Pancreas (tissue), 10 donors: Measurements from ENCODE around the gene OGFOD2. TPM values are rescaled to one million over a fixed set of nuclear protein-coding genes. Genes with fewer than 3 reads are reported as not detected.
A peak's percentile ranks its signal among the peaks of the same experiment; 100 is the strongest.

Experiments used
- ATAC-seq, 4 donors: fragments of 200-7000 bp; cut with Tn5 transposase; one replicate each; pipeline versions ENCODE4 v1.8.0 to v1.9.1; 2020; ENCODE audit warnings: mild to moderate bottlenecking in 4 of 4, moderate library complexity in 4 of 4
- DNase-seq, 6 donors: peaks; one replicate each; pipeline ENCODE4 v3.0.0-alpha.2; 2020
- FAIRE-seq: peaks from 2 replicates; lab custom pipeline; 2012; peaks lifted over from hg19 to GRCh38; lab: Jason Lieb, UNC
- H3K27ac ChIP-seq, 4 donors: fragments of 200-600 bp; sonication (generic); 1 replicate in 3 of 4; 2 replicates in 1 of 4; pipeline versions ENCODE4 v1.5.0 to v1.8.0; 2020
- H3K27me3 ChIP-seq, 4 donors: fragments of 200-600 bp; one replicate each; pipeline ENCODE4 v1.8.0; 2021
- H3K36me3 ChIP-seq, 3 donors: fragments of 200-600 bp; sonication (generic) in 1 of 3; one replicate each; pipeline versions ENCODE4 v1.5.0 to v1.8.0; 2020 to 2021
- H3K4me1 ChIP-seq, 3 donors: fragments of 200-600 bp; one replicate each; pipeline ENCODE4 v1.8.0; 2021
- H3K4me3 ChIP-seq, 4 donors: fragments of 200-600 bp; sonication (generic) in 2 of 4; one replicate each; pipeline versions ENCODE4 v1.5.0 to v1.8.0; 2020 to 2021
- H3K9me3 ChIP-seq, 4 donors: fragments of 200-600 bp; one replicate each; pipeline ENCODE4 v1.8.0; 2021
- WGBS, 2 donors: extraction: QIAGEN DNeasy Blood & Tissue Kit; methylation state at CpG; one replicate each; pipeline ENCODE4 v1.1.7; 2013; 5-methylcytosine and 5-hydroxymethylcytosine counted together
- intact Hi-C, 3 donors: fragments of 100-400 bp; cut with DNase I; formaldehyde crosslinking; loops; one replicate each; pipeline versions ENCODE4 v1.11.1 to v1.14.2; 2022
- polyA plus RNA-seq, 2 donors: library from polyadenylated mRNA; stranded (reverse); fragments of 200-250 nt; gene quantifications; one replicate each; pipeline ENCODE4 v1.2.3, GENCODE V29; 2013
- total RNA-seq, 6 donors: library from RNA; stranded (reverse); fragmentation: NEBNext Ultra II Directional in 4 of 6; extraction: Animal tissue kit (Norgen Biotek cat#: 25700) in 4 of 6; gene quantifications; one replicate each; pipeline versions ENCODE4 v1.2.1 to v1.2.4, GENCODE V29; 2021 to 2023
- TF ChIP-seq, protein P1 (sequence below), 4 donors: fragments of 200-600 bp; sonication (generic) in 3 of 4; IDR thresholded peaks; one replicate each; pipeline versions ENCODE4 v1.5.0 to v1.8.0; 2021; ENCODE audit warnings: antibody characterized with exemption in 4 of 4
- donor health status: healthy with polysubstance abuse.
- donor health status: DM: no; HTN: no; CAD: no; lungs with moderate emphysema.
- donor health status: DM: no; HTN: no; CAD: no.
- donor health status: control.
- donor health status: control.
- donor health status: Bipolar disorder and iron deficiency.
- donor health status: DM: yes; HTN: yes; CAD: no.
- donor health status: DM: no; HTN: no; CAD: no.
- donor health status: DM: no; HTN: no; CAD: no.
- donor health status: DM: yes; HTN: yes; CAD: no.

The OGFOD2 gene
- total and polyA plus RNA-seq, 8 donors, result 12.9 to 30.9 (median 18.4) TPM

DNA sequence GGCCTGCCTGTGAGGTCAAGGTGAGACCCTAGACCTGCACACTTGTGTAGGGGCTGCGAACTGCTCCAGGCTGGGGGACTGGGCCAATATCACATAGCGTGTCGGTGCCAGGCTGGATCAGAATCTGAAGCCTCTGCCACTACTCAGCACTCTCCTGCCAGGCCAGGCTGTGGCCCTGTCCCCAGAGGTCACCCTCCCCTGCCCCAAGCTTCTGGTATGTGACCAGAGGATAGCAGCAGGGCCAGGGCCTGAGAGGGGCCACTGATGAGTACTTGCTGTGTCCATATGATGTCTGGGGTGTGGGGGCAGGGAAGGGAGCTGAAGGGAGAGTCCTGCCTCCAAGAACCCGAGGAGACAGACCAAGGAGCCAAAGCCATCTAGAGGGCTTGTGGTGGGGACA is 23.3 kb downstream of the OGFOD2 start:
- 85 to 92% methylated on average over 4 of the region's 4 CpGs for WGBS, 2 donors
- no peaks in the 10 kb centered on the region for H3K27me3 ChIP-seq
- no peak for ATAC-seq
- peaks cover 0 to 3% (median 0%) of the 10 kb centered on the region in 3 donors for H3K36me3 ChIP-seq
- no peak overlapping the region for H3K27ac ChIP-seq
- TF ChIP-seq, protein P1, sequence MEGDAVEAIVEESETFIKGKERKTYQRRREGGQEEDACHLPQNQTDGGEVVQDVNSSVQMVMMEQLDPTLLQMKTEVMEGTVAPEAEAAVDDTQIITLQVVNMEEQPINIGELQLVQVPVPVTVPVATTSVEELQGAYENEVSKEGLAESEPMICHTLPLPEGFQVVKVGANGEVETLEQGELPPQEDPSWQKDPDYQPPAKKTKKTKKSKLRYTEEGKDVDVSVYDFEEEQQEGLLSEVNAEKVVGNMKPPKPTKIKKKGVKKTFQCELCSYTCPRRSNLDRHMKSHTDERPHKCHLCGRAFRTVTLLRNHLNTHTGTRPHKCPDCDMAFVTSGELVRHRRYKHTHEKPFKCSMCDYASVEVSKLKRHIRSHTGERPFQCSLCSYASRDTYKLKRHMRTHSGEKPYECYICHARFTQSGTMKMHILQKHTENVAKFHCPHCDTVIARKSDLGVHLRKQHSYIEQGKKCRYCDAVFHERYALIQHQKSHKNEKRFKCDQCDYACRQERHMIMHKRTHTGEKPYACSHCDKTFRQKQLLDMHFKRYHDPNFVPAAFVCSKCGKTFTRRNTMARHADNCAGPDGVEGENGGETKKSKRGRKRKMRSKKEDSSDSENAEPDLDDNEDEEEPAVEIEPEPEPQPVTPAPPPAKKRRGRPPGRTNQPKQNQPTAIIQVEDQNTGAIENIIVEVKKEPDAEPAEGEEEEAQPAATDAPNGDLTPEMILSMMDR (IDR thresholded peaks at IDR 0.05), result no peak
- H3K9me3 ChIP-seq, result no peaks in the 10 kb centered on the region
- FAIRE-seq, result no peak
- intact Hi-C loops, result no loop called here
- DNase-seq, result peak in 1 of 6 donors; percentile 60
- H3K4me3 ChIP-seq, result no peak overlapping the region
- H3K4me1 ChIP-seq, result no peaks in the 10 kb centered on the region

DNA sequence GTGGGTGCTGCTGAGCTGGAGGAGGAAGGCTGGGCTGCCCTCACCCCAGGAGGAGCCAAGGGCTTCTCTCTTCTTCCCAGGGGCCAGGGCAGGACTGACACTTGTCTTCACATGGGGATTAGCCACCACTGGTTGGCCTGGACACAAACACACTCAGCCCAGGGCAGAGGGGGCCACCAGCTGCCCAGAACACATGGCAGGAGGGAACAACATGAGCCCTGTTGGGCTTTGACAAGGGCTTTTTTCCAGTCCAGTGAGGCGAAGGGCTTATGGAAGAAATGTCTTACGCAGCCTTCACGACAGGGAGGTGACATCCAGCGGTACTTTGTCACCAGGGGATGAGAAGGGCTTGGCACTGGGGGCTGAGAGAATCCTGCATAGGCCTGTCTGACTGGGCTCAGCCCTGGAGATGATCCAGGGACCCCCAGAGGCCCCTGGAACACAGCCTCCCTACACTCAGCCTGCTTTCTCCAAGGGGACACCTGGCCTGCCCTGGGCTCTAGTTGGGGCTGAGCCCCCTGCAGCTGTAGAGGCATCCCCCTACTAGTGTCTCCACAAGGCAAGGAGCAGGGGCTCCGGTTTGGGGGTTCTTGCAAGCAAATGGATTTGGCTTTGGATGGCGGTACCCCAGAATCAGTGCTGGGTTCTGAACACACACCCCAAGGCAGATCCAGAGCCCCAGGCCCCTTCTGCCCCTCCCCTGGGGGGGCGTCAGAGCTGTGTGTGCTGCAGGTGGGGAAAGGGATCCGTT is 24.3 kb downstream of the OGFOD2 start:
- H3K27ac ChIP-seq, result no peak overlapping the region
- H3K36me3 ChIP-seq, result peaks cover 0 to 4% (median 0%) of the 10 kb centered on the region in 3 donors
- intact Hi-C loops, result no loop called here
- DNase-seq, result peak in 1 of 6 donors; percentile 59
- H3K27me3 ChIP-seq, result no peaks in the 10 kb centered on the region
- WGBS, 2 donors, result 86 to 87% methylated on average over 8 of the region's 8 CpGs
- H3K4me1 ChIP-seq, result no peaks in the 10 kb centered on the region
- ATAC-seq, result no peak
- FAIRE-seq, result no peak
- no peaks in the 10 kb centered on the region for H3K9me3 ChIP-seq
- H3K4me3 ChIP-seq, result no peak overlapping the region
- TF ChIP-seq, protein P1 (IDR thresholded peaks at IDR 0.05), result no peak

DNA sequence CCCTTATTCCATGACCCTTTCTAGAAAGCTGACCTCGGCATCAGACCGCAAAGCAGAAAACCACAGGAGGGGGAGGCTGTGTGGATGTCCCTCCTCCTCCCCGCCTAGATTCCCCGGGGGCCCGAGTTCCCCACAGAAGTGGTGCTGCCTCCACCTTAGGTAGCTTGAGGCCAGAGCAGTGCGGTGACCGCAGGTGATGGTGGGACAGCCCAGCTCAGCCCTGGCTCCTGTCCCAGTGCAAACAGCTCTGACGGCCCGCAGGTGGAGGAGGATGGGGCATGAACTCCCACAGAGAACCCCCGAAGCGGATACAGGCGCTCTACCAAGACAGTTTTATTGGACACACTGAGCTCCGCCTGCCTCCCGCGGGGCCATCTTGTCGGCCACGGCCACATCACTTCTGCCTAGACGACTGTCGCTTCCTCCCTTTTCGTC is 25.0 kb downstream of the OGFOD2 start:
- Histone ChIP-seq H3K27me3 (no peaks in the 10 kb centered on the region), H3K4me1 (no peaks in the 10 kb centered on the region), H3K27ac (no peak overlapping the region), H3K4me3 (no peak overlapping the region), H3K9me3 (no peaks in the 10 kb centered on the region), H3K36me3 (peaks cover 0 to 10% (median 0%) of the 10 kb centered on the region in 3 donors)
- TF ChIP-seq, protein P1 (IDR thresholded peaks at IDR 0.05), result no peak
- intact Hi-C loops, result no loop called here
- ATAC-seq (no peak), DNase-seq (peak in 1 of 6 donors; percentile 54), FAIRE-seq (no peak)
- 86 to 87% methylated on average over 20 of the region's 20 CpGs for WGBS, 2 donors

DNA sequence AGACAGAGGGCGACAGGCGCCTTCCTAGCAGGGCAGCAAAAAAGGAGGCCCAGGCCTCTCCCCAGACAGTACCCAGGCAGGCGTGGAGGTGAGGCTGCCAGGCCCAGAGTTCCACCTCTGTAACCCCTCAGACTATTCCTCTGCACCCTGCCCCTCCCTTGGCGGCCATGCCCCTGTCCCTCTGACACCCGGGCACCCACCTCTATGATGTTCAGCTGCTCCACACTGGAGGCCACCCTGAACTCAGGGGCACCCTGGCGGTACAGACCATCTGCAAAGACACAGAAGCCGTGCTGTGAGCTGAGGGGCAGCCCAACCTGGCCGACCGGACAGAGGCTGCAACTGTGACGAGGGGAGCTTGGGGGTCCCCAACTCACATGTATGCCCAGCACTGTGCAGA is 25.5 kb downstream of the OGFOD2 start:
- Histone ChIP-seq H3K27me3 (no peaks in the 10 kb centered on the region), H3K27ac (no peak overlapping the region), H3K4me1 (no peaks in the 10 kb centered on the region), H3K9me3 (no peaks in the 10 kb centered on the region), H3K36me3 (peaks cover 0 to 10% (median 0%) of the 10 kb centered on the region in 3 donors), H3K4me3 (no peak overlapping the region)
- 88 to 97% methylated on average over 10 of the region's 10 CpGs for WGBS, 2 donors
- DNase-seq (peak in 1 of 6 donors; percentile 41), ATAC-seq (no peak), FAIRE-seq (no peak)
- intact Hi-C loops, result no loop called here
- TF ChIP-seq, protein P1 (IDR thresholded peaks at IDR 0.05), result no peak

DNA sequence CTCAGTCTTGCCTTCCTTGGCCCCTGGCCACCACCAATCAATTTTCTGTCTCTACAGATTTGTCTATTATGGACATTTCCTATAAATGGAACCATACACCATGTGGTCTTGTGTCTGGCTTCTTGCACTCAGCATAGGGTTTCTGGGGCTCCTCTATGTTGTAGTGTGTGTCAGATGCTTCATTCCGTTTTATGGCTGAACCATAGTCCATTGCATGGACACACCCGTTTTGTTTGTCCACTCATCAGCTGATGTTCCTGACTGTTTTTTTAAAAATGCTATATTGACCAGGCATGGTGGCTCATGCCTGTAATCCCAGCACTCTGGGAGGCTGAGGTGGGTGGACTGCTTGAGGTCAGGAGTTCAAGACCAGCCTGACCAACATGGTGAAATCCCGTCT is 26.4 kb downstream of the OGFOD2 start:
- no peak for ATAC-seq

More for the DNA sequence above, 26.4 kb downstream of the OGFOD2 start:
- Histone ChIP-seq H3K4me1 (no peaks in the 10 kb centered on the region), H3K9me3 (no peaks in the 10 kb centered on the region), H3K36me3 (peaks cover 0 to 10% (median 0%) of the 10 kb centered on the region in 3 donors), H3K27ac (no peak overlapping the region), H3K27me3 (no peaks in the 10 kb centered on the region), H3K4me3 (no peak overlapping the region)
- DNase-seq, result no peak
- FAIRE-seq, result no peak
- intact Hi-C loops, result no loop called here
- TF ChIP-seq, protein P1 (IDR thresholded peaks at IDR 0.05), result no peak
- 84 to 90% methylated on average over 3 of the region's 3 CpGs for WGBS, 2 donors
